Neuronal stem cell (in vitro differentiated cells): ENCODE results near the gene SHMT1.
"Not testable (repeated sequence)": the region's sequence is repeated elsewhere in the genome, so short reads cannot be mapped to it uniquely, and the experiment has no call there.

ENCODE experiments used
- DNase-seq: peaks from one replicate; pipeline ENCODE4 v3.0.0-alpha.2; 2013; ENCODE audit warnings: low spot score
- H2AFZ ChIP-seq: one replicate; pipeline ENCODE4 v1.6.1; 2013; ENCODE audit warnings: mild to moderate bottlenecking, low read length, inconsistent platforms
- H2AK5ac ChIP-seq: 2 replicates; pipeline ENCODE4 v1.6.1; 2013; ENCODE audit warnings: low read depth, mild to moderate bottlenecking, inconsistent platforms, low read length, moderate library complexity, mixed read lengths
- H2BK120ac ChIP-seq: 2 replicates; pipeline ENCODE4 v1.6.1; 2013; ENCODE audit warnings: low read depth, mild to moderate bottlenecking, inconsistent platforms, low read length, moderate library complexity, mixed read lengths
- H2BK12ac ChIP-seq: one replicate; pipeline ENCODE4 v1.6.1; 2013; ENCODE audit warnings: low read length, inconsistent platforms
- H2BK15ac ChIP-seq: 2 replicates; pipeline ENCODE4 v1.6.1; 2013; ENCODE audit warnings: mild to moderate bottlenecking, low read length, inconsistent platforms, mixed read lengths
- H2BK5ac ChIP-seq: one replicate; pipeline ENCODE4 v1.6.1; 2013; ENCODE audit warnings: inconsistent platforms, mild to moderate bottlenecking, low read length, moderate library complexity
- H3K14ac ChIP-seq: one replicate; pipeline ENCODE4 v1.6.1; 2013; ENCODE audit warnings: low read length, inconsistent platforms
- H3K18ac ChIP-seq: 2 replicates; pipeline ENCODE4 v1.6.1; 2013; ENCODE audit warnings: low read length, inconsistent platforms
- H3K23ac ChIP-seq: 2 replicates; pipeline ENCODE4 v1.6.1; 2013; ENCODE audit warnings: low read depth, mild to moderate bottlenecking, mixed read lengths, low read length, inconsistent platforms; ENCODE audit not compliant: poor library complexity
- H3K27ac ChIP-seq: replicated peaks from 3 replicates; pipeline ENCODE4 v1.5.1; 2013; ENCODE audit warnings: low read length, inconsistent platforms
- H3K27me3 ChIP-seq, 3 experiments: 2 replicates each; pipeline ENCODE4 v1.6.1; 2013; ENCODE audit warnings: low read length in 3 of 3, mild to moderate bottlenecking in 2 of 3, inconsistent platforms in 1 of 3, low read depth in 1 of 3, mixed read lengths in 1 of 3, moderate library complexity in 1 of 3; ENCODE audit not compliant: control insufficient read depth in 3 of 3, insufficient read depth in 3 of 3
- H3K36me3 ChIP-seq, 2 donors: replicated peaks in 1 of 2; 2 replicates each; pipeline ENCODE4 v1.6.1; 2013; ENCODE audit warnings: low read length in 2 of 2; ENCODE audit not compliant: control insufficient read depth in 2 of 2, insufficient read depth in 2 of 2
- H3K4ac ChIP-seq: 2 replicates; pipeline ENCODE4 v1.6.1; 2013; ENCODE audit warnings: inconsistent platforms, mild to moderate bottlenecking, low read length, moderate library complexity
- H3K4me1 ChIP-seq, 2 donors: 1 replicate in 1 of 2; 2 replicates in 1 of 2; pipeline ENCODE4 v1.6.1; 2013; ENCODE audit warnings: low read length in 2 of 2, low read depth in 1 of 2; ENCODE audit not compliant: control insufficient read depth in 2 of 2, insufficient read depth in 1 of 2
- H3K4me2 ChIP-seq: one replicate; pipeline ENCODE4 v1.6.1; 2013; ENCODE audit warnings: mild to moderate bottlenecking, low read length, inconsistent platforms; ENCODE audit not compliant: insufficient read depth, poor library complexity, severe bottlenecking
- H3K4me3 ChIP-seq, 2 donors: 2 replicates each; pipeline ENCODE4 v1.5.1; 2013; ENCODE audit warnings: low read length in 2 of 2, mild to moderate bottlenecking in 2 of 2, inconsistent platforms in 1 of 2, moderate library complexity in 1 of 2
- H3K79me1 ChIP-seq: one replicate; pipeline ENCODE4 v1.6.1; 2013; ENCODE audit warnings: low read depth, mild to moderate bottlenecking, inconsistent platforms, low read length, moderate library complexity
- H3K9ac ChIP-seq: one replicate; pipeline ENCODE4 v1.6.1; 2013; ENCODE audit warnings: mild to moderate bottlenecking, low read depth, low read length, inconsistent platforms; ENCODE audit not compliant: poor library complexity
- H3K9me3 ChIP-seq, 2 donors: replicated peaks in 1 of 2; 2 replicates each; pipeline versions ENCODE3 to v1.6.1; 2013; ENCODE audit warnings: low read length in 2 of 2, mild to moderate bottlenecking in 2 of 2, inconsistent platforms in 1 of 2, low read depth in 1 of 2, mixed read lengths in 1 of 2, moderate library complexity in 1 of 2; ENCODE audit not compliant: control insufficient read depth in 2 of 2, insufficient read depth in 1 of 2
- H4K8ac ChIP-seq: one replicate; pipeline ENCODE4 v1.6.1; 2013; ENCODE audit warnings: low read depth, mild to moderate bottlenecking, inconsistent platforms, low read length, moderate library complexity
- H4K91ac ChIP-seq: one replicate; pipeline ENCODE4 v1.6.1; 2013; ENCODE audit warnings: low read length, low read depth, mild to moderate bottlenecking, inconsistent platforms; ENCODE audit not compliant: poor library complexity
- WGBS, 2 donors: extraction: QIAGEN DNeasy Blood & Tissue Kit; methylation state at CpG; one replicate each; pipeline ENCODE4 v1.1.7; 2013; ENCODE audit warnings: missing lambda C conversion rate in 2 of 2, mixed read lengths in 1 of 2; ENCODE audit not compliant: insufficient read length in 2 of 2, insufficient replicate concordance in 1 of 2; ENCODE audit errors: extremely low coverage in 2 of 2; 5-methylcytosine and 5-hydroxymethylcytosine counted together

SHMT1 gene

DNA sequence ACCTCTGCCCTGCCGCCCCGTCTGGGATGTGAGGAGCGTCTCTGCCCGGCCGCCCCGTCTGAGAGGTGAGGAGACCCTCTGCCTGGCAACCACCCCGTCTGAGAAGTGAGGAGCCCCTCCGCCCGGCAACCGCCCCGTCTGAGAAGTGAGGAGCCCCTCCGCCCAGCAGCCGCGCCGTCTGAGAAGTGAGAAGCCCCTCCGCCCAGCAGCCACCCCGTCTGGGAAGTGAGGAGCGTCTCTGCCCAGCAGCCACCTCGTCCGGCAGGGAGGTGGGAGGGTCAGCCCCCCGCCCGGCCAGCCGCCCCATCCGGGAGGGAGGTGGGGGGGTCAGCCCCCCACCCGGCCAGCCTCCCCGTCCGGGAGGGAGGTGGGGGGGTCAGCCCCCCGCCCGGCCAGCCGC lies 65.3 kb downstream of the SHMT1 start:
- H3K4me2 ChIP-seq, H2BK5ac ChIP-seq, H4K8ac ChIP-seq, H2AK5ac ChIP-seq, DNase-seq, H3K4me3 ChIP-seq, H3K18ac ChIP-seq, H3K14ac ChIP-seq, H3K4ac ChIP-seq, H3K4me1 ChIP-seq, H2BK12ac ChIP-seq, H3K27ac ChIP-seq, H4K91ac ChIP-seq, H3K9me3 ChIP-seq, H2BK120ac ChIP-seq, H3K27me3 ChIP-seq, H3K9ac ChIP-seq, H2BK15ac ChIP-seq, H2AFZ ChIP-seq, H3K23ac ChIP-seq, H3K79me1 ChIP-seq: not testable (repeated sequence)
- WGBS, 2 donors, result no CpG with 5 or more reads among the region's 30 CpGs
- peaks cover 34 to 83% of the 10 kb centered on the region in 2 donors for H3K36me3 ChIP-seq

DNA sequence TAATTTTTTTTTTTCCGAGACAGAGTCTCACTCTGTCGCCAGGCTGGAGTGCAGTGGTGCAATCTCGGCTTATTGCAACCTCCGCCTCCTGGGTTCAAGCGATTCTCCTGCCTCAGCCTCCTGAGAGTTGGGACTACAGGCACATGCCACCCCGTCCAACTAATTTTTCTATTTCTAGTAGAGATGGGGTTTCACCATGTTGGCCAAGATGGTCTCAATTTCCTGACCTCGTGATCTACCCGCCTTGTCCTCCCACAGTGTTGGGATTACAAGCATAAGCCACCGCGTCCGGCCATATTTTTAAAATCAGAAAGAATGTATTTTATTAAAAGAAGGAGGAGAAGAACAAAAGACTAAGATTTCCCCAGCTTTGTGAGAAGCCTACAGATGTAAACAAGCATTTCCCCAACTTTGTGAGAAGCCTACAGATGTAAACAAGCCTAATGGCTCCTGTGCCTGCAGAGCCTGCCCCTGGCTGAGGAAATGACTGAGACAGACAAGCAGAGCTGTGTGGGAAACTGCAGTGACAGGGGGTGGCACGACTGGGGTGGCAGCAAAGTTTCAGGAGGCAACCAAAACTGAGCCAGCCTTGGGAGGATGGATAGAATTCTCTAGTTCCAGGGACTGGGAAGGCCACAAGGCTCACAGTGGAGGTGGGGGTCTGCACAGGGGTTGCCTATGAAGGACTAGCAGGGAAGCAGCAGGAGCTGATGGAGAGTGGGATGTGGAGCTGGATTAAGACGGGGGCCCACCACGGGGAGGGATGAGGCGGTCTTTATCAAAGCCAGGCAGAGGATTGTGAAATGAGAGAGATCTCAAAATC lies 71.4 kb downstream of the SHMT1 start:
- Histone ChIP-seq H3K4me2 (no peak overlapping the region), H3K79me1 (peaks cover 2% of the 10 kb centered on the region), H3K14ac (no peak overlapping the region), H3K18ac (no peak overlapping the region), H3K27ac (no peak overlapping the region), H4K8ac (no peak overlapping the region), H2BK5ac (no peak overlapping the region), H2AK5ac (no peak overlapping the region), H3K9me3 (no peaks in the 10 kb centered on the region), H3K36me3 (peaks cover 42 to 97% of the 10 kb centered on the region in 2 donors), H3K4ac (no peak overlapping the region), H3K27me3 (peaks cover 0 to 1% (median 0%) of the 10 kb centered on the region in 3 experiments), H2BK15ac (no peak overlapping the region), H4K91ac (no peak overlapping the region), H3K23ac (no peak overlapping the region), H2AFZ (no peak overlapping the region), H2BK12ac (no peak overlapping the region), H3K4me1 (no peaks in the 10 kb centered on the region), H2BK120ac (no peak overlapping the region), H3K9ac (no peak overlapping the region), H3K4me3 (no peak overlapping the region)
- no CpG with 5 or more reads among the region's 15 CpGs for WGBS, 2 donors
- DNase-seq, result no peak

DNA sequence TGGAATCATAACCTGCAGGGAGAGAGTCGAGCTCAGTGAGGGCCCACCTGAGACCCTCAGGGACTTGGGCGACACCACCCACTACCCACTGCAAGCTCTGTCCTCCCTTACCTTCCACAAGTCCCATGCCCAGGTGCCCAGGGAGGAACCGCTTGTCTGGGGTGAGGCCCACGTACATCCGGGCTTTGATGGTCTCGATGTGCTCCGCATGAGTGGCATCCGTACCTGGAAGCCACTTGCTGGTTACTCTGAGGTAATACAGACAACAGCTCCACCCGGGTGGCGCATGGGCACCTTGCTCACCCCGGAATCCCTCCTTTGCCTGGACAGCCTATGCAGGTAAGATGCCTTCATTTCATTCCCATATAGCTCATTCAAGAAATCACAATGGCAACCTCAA lies 78.1 kb downstream of the SHMT1 start:
- no peak overlapping the region for H3K23ac ChIP-seq
- H4K91ac ChIP-seq, result no peak overlapping the region
- H3K79me1 ChIP-seq, result peaks cover 5% of the 10 kb centered on the region
- no peak overlapping the region for H3K18ac ChIP-seq
- no peak overlapping the region for H3K4ac ChIP-seq
- H4K8ac ChIP-seq, result no peak overlapping the region
- no peak overlapping the region for H2AFZ ChIP-seq
- H2AK5ac ChIP-seq, result no peak overlapping the region
- peak overlapping the region; percentile 79 for H2BK12ac ChIP-seq
- H2BK5ac ChIP-seq, result no peak overlapping the region
- H3K9ac ChIP-seq, result no peak overlapping the region
- H3K27me3 ChIP-seq, result no peaks in the 10 kb centered on the region
- DNase-seq, result no peak
- no peaks in the 10 kb centered on the region for H3K4me1 ChIP-seq
- H3K4me3 ChIP-seq, result no peak overlapping the region
- no peaks in the 10 kb centered on the region for H3K9me3 ChIP-seq
- peaks cover 65 to 97% of the 10 kb centered on the region in 2 donors for H3K36me3 ChIP-seq
- no peak overlapping the region for H3K27ac ChIP-seq
- WGBS, 2 donors, result no CpG with 5 or more reads among the region's 11 CpGs
- H3K14ac ChIP-seq, result no peak overlapping the region
- no peak overlapping the region for H2BK15ac ChIP-seq
- no peak overlapping the region for H2BK120ac ChIP-seq
- H3K4me2 ChIP-seq, result no peak overlapping the region

DNA sequence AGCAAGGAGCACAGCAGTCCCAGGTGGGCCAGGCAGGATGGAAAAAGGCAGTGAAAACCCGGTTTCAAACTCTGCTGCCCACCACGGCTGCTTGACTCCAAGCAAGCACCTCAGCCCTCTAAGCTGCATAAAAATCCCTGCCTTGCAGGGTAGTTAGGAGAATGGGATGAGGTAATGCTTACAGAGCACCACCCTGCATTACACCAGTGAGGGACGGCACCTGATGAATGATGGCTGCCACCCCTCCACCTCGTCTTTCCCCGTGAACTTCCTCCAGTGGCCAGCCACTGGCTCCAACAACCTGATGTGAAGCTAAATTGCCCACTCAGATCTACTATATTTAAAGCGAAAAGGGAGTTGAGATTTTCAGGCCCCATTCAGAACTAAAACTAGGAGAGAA lies 81.6 kb downstream of the SHMT1 start:
- Histone ChIP-seq H2BK15ac (no peak overlapping the region), H3K79me1 (peaks cover 5% of the 10 kb centered on the region), H3K4ac (no peak overlapping the region), H2AFZ (no peak overlapping the region), H2BK12ac (no peak overlapping the region), H2BK5ac (no peak overlapping the region), H3K14ac (no peak overlapping the region), H3K4me1 (no peaks in the 10 kb centered on the region), H4K8ac (no peak overlapping the region), H3K23ac (no peak overlapping the region), H3K4me2 (no peak overlapping the region), H3K18ac (no peak overlapping the region), H2AK5ac (no peak overlapping the region), H3K27ac (no peak overlapping the region), H3K27me3 (no peaks in the 10 kb centered on the region), H3K36me3 (peaks cover 70 to 98% of the 10 kb centered on the region in 2 donors), H3K9me3 (no peaks in the 10 kb centered on the region), H3K4me3 (no peak overlapping the region), H4K91ac (no peak overlapping the region), H3K9ac (no peak overlapping the region), H2BK120ac (no peak overlapping the region)
- no CpG with 5 or more reads among the region's 6 CpGs for WGBS, 2 donors
- no peak for DNase-seq
